Left ventricle myocardium inferior (tissue), 1 donor: ENCODE results near the gene TCF3. TPM values are rescaled to one million over a fixed set of nuclear protein-coding genes. Genes with fewer than 3 reads are reported as not detected.

Experiments used
- DNase-seq: peaks from one replicate; pipeline ENCODE4 v3.0.0-alpha.2; 2020
- H3K27ac ChIP-seq: fragments of 200-600 bp; replicated peaks from 2 replicates; pipeline ENCODE4 v1.8.0; 2021
- H3K27me3 ChIP-seq: fragments of 200-600 bp; 2 replicates; pipeline ENCODE4 v1.8.0; 2021; ENCODE audit warnings: low read depth
- H3K36me3 ChIP-seq: fragments of 200-600 bp; 2 replicates; pipeline ENCODE4 v1.8.0; 2021
- H3K4me1 ChIP-seq: fragments of 200-600 bp; 2 replicates; pipeline ENCODE4 v1.8.0; 2021
- H3K4me3 ChIP-seq: fragments of 200-600 bp; 2 replicates; pipeline ENCODE4 v1.8.0; 2021; ENCODE audit warnings: mild to moderate bottlenecking, moderate library complexity
- H3K9me3 ChIP-seq: fragments of 200-600 bp; replicated peaks from 2 replicates; pipeline ENCODE4 v1.8.0; 2021
- CTCF ChIP-seq: fragments of 200-600 bp; IDR thresholded peaks from 2 replicates; pipeline ENCODE4 v1.8.0; 2021; ENCODE audit warnings: antibody characterized with exemption, mild to moderate bottlenecking, borderline replicate concordance
- intact Hi-C: fragments of 100-400 bp; cut with micrococcal nuclease; formaldehyde crosslinking; loops from one replicate; pipeline ENCODE4 v1.11.0; 2022
- total RNA-seq: library from RNA; stranded (reverse); fragmentation: NEBNext Ultra II Directional; extraction: Animal tissue kit (Norgen Biotek cat#: 25700); gene quantifications from one replicate; pipeline ENCODE4 v1.2.1, GENCODE V29; 2021
- donor health status: DM: no; HTN: yes; CAD: no; lungs with severe emphysema.

Gene TCF3
- total RNA-seq, 1 donor from 2014 or later, result 18.4 TPM

DNA sequence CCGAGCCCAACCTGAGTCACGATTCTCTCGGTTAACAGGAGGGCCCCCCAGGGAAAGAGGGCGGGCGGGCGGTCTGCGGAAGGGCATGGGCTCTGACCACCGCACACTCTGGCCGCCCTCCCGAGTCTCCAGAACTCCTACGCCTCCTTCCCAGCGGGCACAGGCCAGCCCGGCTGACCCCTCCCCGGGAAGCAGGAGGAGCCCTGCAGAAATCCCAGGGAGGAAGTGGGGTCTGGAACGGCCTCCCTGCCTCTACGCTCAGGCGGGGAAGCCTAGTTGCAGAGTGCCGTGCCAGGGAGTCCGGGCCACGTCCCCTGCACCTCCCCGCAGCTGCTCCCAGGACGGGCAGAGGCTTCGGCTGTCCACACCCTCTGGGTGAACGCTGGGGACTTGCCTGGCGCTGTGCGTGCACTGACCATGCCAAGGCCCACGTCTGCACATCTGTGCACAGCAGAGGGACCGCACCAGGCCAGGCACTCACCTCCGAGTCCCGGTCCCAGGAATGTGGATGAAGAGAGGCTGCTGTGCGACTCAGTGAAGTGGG lies 20.8 kb downstream of the TCF3 start:
- no peak for DNase-seq

DNA sequence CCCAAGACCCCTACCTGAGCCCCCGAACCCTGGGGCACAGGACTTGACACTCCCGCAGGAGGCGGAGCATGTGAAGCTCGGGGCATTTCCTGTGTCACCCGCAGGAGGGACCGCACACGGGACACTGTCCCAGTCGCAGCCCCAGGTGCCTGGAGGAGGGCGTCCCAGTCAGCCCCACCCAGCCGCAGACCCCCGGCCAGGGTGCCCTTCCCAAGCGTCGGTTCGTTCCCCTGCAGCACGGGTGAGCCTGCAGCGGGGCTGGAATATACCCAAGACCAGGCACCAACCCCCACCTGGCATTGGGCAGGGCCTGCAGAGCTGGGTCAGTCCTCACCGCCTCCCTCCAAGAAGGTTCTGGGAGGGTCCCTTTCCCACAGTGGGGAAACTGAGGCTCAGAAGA lies 21.6 kb downstream of the TCF3 start:
- Histone ChIP-seq H3K4me1 (no peaks in the 10 kb centered on the region), H3K27ac (no peak overlapping the region), H3K36me3 (peaks cover 20% of the 10 kb centered on the region), H3K27me3 (no peaks in the 10 kb centered on the region), H3K9me3 (peaks cover 5% of the 10 kb centered on the region), H3K4me3 (no peak overlapping the region)
- intact Hi-C loops, result no loop called here
- TF ChIP-seq CTCF, result no peak
- no peak for DNase-seq

More for the DNA sequence above, 20.8 kb downstream of the TCF3 start:
- intact Hi-C loops, result no loop called here
- Histone ChIP-seq H3K9me3 (peaks cover 5% of the 10 kb centered on the region), H3K27me3 (no peaks in the 10 kb centered on the region), H3K27ac (no peak overlapping the region), H3K4me1 (no peaks in the 10 kb centered on the region), H3K36me3 (peaks cover 16% of the 10 kb centered on the region), H3K4me3 (no peak overlapping the region)
- no peak for TF ChIP-seq CTCF

- intact Hi-C loops, result no loop called here
- no peak overlapping the region for H3K4me3 ChIP-seq
- no peaks in the 10 kb centered on the region for H3K27me3 ChIP-seq
- H3K36me3 ChIP-seq, result peaks cover 25% of the 10 kb centered on the region
- no peaks in the 10 kb centered on the region for H3K4me1 ChIP-seq
- no peak for DNase-seq
- H3K27ac ChIP-seq, result no peak overlapping the region
- no peak for TF ChIP-seq CTCF
- peaks cover 4% of the 10 kb centered on the region for H3K9me3 ChIP-seq
Measured at GRCh38 chr19:1630012-1630411, 22.4 kb downstream of the TCF3 start.

DNA sequence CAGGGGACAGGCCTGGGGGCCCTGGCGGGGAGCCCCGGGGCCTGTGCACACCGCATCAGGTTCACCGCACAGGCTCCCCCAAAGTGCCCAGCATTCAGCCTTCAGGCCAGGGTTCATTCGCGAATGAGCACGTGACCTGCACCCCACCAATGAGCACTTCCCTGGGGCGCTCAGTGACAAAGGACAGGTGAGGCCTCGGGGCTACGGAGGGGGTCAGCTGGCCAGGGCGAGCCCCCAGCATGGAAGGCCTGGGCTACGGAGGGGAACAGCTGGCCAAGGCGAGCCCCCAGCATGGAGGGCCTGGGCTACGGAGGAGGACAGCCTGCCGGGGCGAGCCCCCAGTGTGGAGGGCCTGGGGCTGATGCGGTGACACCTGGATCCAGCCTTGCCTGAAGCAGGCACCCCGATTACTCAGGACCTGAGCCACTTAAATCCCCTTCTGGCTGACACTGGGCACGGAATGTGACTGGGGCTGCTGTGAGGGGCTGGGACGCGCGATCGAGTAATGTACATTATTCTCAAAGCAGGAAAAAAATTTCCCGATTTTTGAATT lies 23.1 kb downstream of the TCF3 start:
- H3K36me3 ChIP-seq, result peaks cover 27% of the 10 kb centered on the region
- no peaks in the 10 kb centered on the region for H3K9me3 ChIP-seq
- no peak for DNase-seq
- no peak overlapping the region for H3K4me3 ChIP-seq
- no peak overlapping the region for H3K27ac ChIP-seq
- no peaks in the 10 kb centered on the region for H3K27me3 ChIP-seq
- TF ChIP-seq CTCF, result no peak
- H3K4me1 ChIP-seq, result no peaks in the 10 kb centered on the region
- intact Hi-C loops, result no loop called here

DNA sequence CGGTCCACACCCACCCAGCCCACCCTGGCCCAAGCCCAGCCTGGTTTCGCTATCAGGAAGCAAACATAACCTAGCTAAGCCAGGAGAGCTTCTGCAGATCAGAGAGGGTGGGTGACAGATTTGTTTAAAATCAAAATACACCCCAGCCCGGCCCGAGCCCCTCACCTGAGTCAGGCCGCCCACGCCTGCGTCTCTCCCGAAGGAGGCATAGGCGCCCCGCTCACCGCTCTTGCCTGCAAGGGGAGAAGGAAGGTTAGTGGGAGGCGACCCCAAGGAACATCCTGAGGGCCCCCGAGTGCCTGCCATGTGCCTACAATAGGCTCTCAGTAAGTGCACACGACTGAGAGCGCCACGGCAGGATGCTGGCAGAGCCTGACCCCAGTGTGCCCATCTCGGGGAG lies 25.2 kb downstream of the TCF3 start:
- H3K9me3 ChIP-seq, result no peaks in the 10 kb centered on the region
- no peak for TF ChIP-seq CTCF
- DNase-seq, result no peak
- H3K27me3 ChIP-seq, result no peaks in the 10 kb centered on the region
- intact Hi-C loops, result no loop called here
- H3K4me3 ChIP-seq, result no peak overlapping the region
- H3K27ac ChIP-seq, result no peak overlapping the region
- H3K36me3 ChIP-seq, result peaks cover 19% of the 10 kb centered on the region
- no peaks in the 10 kb centered on the region for H3K4me1 ChIP-seq
